Measurements from ENCODE around the gene SEPTIN7.

DNA sequence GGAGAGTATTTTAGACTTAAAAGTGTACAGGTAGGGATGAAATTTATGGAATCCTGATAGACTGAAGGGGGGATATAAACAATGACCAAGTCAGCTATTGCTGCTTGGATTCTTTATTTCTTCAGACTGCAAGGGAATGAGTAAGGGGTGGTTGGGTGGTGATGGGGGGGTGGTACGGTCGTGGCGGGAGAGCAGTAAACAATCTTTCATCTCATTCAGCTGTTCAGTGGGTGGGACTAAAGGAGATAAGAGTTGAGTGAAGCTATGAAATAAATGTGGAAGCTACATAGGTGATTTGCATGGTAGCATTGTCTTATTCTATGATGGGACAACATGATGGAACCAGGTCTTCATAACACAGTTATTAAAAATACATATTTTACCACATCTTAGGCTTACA, 1.8 kb downstream of the SEPTIN7 start:
- no peak for TF ChIP-seq CTCF (IDR thresholded peaks at IDR 0.05)
- no peak for TF ChIP-seq POLR2A (IDR thresholded peaks at IDR 0.05)

All from body of pancreas (tissue), 4 donors.